Measurements from ENCODE around the gene CD24.
A peak's percentile ranks its signal among the peaks of the same experiment; 100 is the strongest.

The CD24 gene

GRCh38 chr6:106976270-106976669 is 1.7 kb upstream of the CD24 start:
- no peak for ATAC-seq

GRCh38 chr6:106975738-106976064 is 1.2 kb upstream of the CD24 start:
- ATAC-seq: peak; percentile 5; the same call in 1 of the 3 replicates
- no peak for TF ChIP-seq ZNF70 (CRISPR knock-in tag; IDR thresholded peaks at IDR 0.05)
- no peak for TF ChIP-seq BACH2 (CRISPR knock-in tag; IDR thresholded peaks at IDR 0.05; ENCODE audit: borderline replicate concordance)
- no peak for TF ChIP-seq CSRNP3 (CRISPR knock-in tag; IDR thresholded peaks at IDR 0.05)
- no peak for TF ChIP-seq CREB5 (CRISPR knock-in tag; IDR thresholded peaks at IDR 0.05; ENCODE audit: low read depth)

More at GRCh38 chr6:106976270-106976669, 1.7 kb upstream of the CD24 start:
- no peak for TF ChIP-seq CREB5 (CRISPR knock-in tag; IDR thresholded peaks at IDR 0.05; ENCODE audit: low read depth)
- no peak for TF ChIP-seq ZC3H10 (CRISPR knock-in tag; IDR thresholded peaks at IDR 0.05)
- TF ChIP-seq ARNTL (CRISPR knock-in tag; IDR thresholded peaks at IDR 0.05; ENCODE audit: borderline replicate concordance, low read depth): no peak
- TF ChIP-seq BACH2 (CRISPR knock-in tag; IDR thresholded peaks at IDR 0.05; ENCODE audit: borderline replicate concordance): no peak
- TF ChIP-seq PATZ1 (CRISPR knock-in tag; IDR thresholded peaks at IDR 0.05; ENCODE audit: borderline replicate concordance): no peak
- no peak for TF ChIP-seq TOX (CRISPR knock-in tag; IDR thresholded peaks at IDR 0.05; ENCODE audit: borderline replicate concordance)
- no peak for TF ChIP-seq RARB (CRISPR knock-in tag; IDR thresholded peaks at IDR 0.05)
- TF ChIP-seq OSR1 (CRISPR knock-in tag; IDR thresholded peaks at IDR 0.05): no peak
- no peak for TF ChIP-seq PPARA (CRISPR knock-in tag; IDR thresholded peaks at IDR 0.05; ENCODE audit: borderline replicate concordance)
- TF ChIP-seq ZNF70 (CRISPR knock-in tag; IDR thresholded peaks at IDR 0.05): no peak
- no peak for TF ChIP-seq ZFP3 (CRISPR knock-in tag; IDR thresholded peaks at IDR 0.05)
- TF ChIP-seq GLIS3 (CRISPR knock-in tag; IDR thresholded peaks at IDR 0.05): no peak
- TF ChIP-seq ISL1 (CRISPR knock-in tag; IDR thresholded peaks at IDR 0.05): no peak
- TF ChIP-seq ZFP30 (CRISPR knock-in tag; IDR thresholded peaks at IDR 0.05): no peak

GRCh38 chr6:106974999-106975737 is 639 bp upstream of the CD24 start:
- peak; percentile 82 for ATAC-seq
- no peak for TF ChIP-seq TCF4 (CRISPR knock-in tag; IDR thresholded peaks at IDR 0.05; ENCODE audit: borderline replicate concordance)
- 0 out of 2 replicates have a peak, but pooled peaks have one; percentile 9 for TF ChIP-seq ZNF70 (CRISPR knock-in tag; IDR thresholded peaks at IDR 0.05)
- no peak for TF ChIP-seq POU6F1 (CRISPR knock-in tag; IDR thresholded peaks at IDR 0.05; ENCODE audit: borderline replicate concordance, low read depth)
- TF ChIP-seq ZNF565 (CRISPR knock-in tag; conservative IDR thresholded peaks at IDR 0.05; ENCODE audit: low read depth): no peak
- TF ChIP-seq TSHZ2 (CRISPR knock-in tag; IDR thresholded peaks at IDR 0.05): no peak

All from SK-N-SH treated with all-trans-retinoic acid at 6 μM for 48 hours (cell line).